Neural crest cell (in vitro differentiated cells): ENCODE results near the gene GMEB2. TPM values are rescaled to one million over a fixed set of nuclear protein-coding genes. Genes with fewer than 3 reads are reported as not detected.

Experiments
- DNase-seq: peaks from one replicate; pipeline ENCODE4 v3.0.0; 2021; ENCODE audit warnings: low read depth, mixed read lengths, low spot score
- H3K27ac Mint-ChIP-seq: one replicate; pipeline ENCODE4 v1.8.0; 2021; ENCODE audit warnings: mild to moderate bottlenecking, mixed read lengths; ENCODE audit not compliant: unreplicated experiment
- H3K27me3 Mint-ChIP-seq: 2 replicates; pipeline ENCODE4 v1.8.0; 2021; ENCODE audit warnings: low read depth, mild to moderate bottlenecking, mixed read lengths
- H3K36me3 Mint-ChIP-seq: 2 replicates; pipeline ENCODE4 v1.8.0; 2021; ENCODE audit warnings: low read depth, mild to moderate bottlenecking, mixed read lengths
- H3K4me1 Mint-ChIP-seq: 2 replicates; pipeline ENCODE4 v1.8.0; 2021; ENCODE audit warnings: mixed read lengths
- H3K4me3 Mint-ChIP-seq: one replicate; pipeline ENCODE4 v1.8.0; 2021; ENCODE audit warnings: mild to moderate bottlenecking, mixed read lengths
- H3K9me3 Mint-ChIP-seq: 2 replicates; pipeline ENCODE4 v1.8.0; 2021; ENCODE audit warnings: mixed read lengths
- CTCF ChIP-seq: fragments of 200-600 bp; sonication (generic); conservative IDR thresholded peaks from 2 replicates; pipeline ENCODE4 v1.5.0; 2021; ENCODE audit warnings: antibody characterized with exemption, mild to moderate bottlenecking
- total RNA-seq: library from RNA; stranded (reverse); gene quantifications from 2 replicates; pipeline ENCODE4 v1.2.1, GENCODE V29; 2021

The GMEB2 gene
- total RNA-seq, 1 donor from 2014 or later = 15.2 TPM

DNA sequence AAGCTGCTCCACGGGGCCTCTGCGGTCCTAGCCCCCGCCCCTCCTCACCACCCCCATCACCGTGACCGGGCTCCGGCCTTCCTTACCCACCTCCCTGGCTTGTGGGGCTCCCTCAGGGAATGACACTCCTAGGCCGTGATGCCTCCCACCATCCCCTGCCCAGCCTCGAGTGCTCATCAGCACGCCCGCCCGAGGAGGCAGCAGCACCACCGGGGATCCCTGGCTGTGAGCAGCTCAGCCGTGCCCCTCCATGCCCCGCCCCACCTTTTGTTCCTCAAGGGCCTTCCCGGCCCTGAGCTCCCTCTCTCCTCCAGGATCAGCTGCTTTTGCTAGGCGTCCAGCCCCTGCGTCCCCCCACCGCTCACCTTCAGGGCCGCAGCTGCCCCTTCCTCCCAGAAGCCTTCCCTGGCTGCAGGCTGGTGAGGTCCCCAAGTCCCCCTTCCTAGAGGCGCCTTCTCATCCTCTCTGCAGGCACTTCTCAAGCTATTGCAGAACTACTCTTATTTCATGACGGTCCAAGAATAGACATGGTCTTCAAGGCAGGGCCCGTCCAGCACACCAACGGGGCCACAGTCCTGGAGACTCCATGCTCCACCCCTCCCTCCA lies 69.9 kb downstream of the GMEB2 start:
- Mint-ChIP-seq H3K4me3 (peak overlapping the region; percentile 66), H3K27ac (no peak overlapping the region), H3K36me3 (peaks cover 3% of the 10 kb centered on the region), H3K27me3 (no peaks in the 10 kb centered on the region), H3K4me1 (peaks cover 5% of the 10 kb centered on the region), H3K9me3 (no peaks in the 10 kb centered on the region)
- TF ChIP-seq CTCF = no peak
- DNase-seq = no peak

GRCh38 chr20:63555661-63556381 lies 71.1 kb downstream of the GMEB2 start:
- no peak for DNase-seq
- Mint-ChIP-seq H3K9me3 (no peaks in the 10 kb centered on the region), H3K27ac (no peak overlapping the region), H3K36me3 (peaks cover 3% of the 10 kb centered on the region), H3K27me3 (peaks cover 4% of the 10 kb centered on the region), H3K4me3 (no peak overlapping the region), H3K4me1 (peaks cover 10% of the 10 kb centered on the region)
- TF ChIP-seq CTCF = no peak

DNA sequence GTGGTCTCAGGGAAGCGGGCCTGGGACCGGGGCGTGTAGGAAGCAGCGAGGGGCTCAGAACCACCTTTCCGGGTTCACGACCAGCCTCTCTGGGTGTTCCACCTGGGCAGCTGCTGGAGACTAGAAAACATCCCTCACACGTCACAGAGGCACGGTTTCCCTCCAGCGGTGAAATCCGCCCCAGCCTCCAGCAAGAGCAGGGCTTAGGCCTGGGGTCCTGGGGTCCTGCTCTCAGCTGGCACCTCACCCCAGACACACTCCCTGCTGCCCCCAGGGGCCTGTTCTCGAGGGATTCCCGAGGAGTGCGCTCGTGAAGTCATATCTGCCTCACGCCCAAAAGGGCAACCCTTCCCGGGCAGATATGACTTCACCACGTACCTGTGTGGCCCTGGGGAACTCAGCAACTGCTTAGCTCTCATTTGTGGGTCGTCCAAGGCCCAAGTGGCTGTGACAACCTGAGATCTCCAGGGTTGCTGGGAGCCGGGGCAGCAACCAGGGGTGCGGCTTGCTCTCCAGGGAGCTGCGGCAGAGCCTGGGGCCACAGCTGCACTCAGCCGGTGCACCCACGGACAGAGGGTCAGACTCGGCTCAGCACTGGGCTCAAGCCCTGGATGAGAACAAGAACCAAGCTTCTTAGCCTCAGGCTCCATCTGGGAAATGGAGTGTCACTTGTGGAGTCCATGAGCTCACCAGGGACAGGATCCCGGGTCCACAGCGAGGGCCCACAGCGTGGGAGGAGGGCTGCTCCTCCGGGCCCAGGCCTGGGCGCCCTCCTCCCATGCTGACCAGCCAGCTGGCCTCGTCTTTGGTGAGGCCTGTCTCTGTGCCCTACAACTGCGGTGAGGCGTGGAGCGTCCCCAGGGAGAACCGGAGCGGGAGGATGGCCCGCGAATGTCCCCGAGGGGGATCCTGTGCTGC lies 72.3 kb downstream of the GMEB2 start:
- Mint-ChIP-seq H3K27ac (no peak overlapping the region), H3K9me3 (no peaks in the 10 kb centered on the region), H3K36me3 (no peaks in the 10 kb centered on the region), H3K4me3 (peak overlapping the region; percentile 75), H3K27me3 (peaks cover 4% of the 10 kb centered on the region), H3K4me1 (peaks cover 10% of the 10 kb centered on the region)
- TF ChIP-seq CTCF = no peak
- DNase-seq = no peak

GRCh38 chr20:63553933-63554290 lies 73.0 kb downstream of the GMEB2 start, which contains the start of gene FNDC11:
Gene FNDC11 (plus strand): TSS chr20:63554159. CDS start chr20:63555664, 1,505 bp downstream.
- Mint-ChIP-seq H3K36me3 (no peaks in the 10 kb centered on the region), H3K4me3 (peak within 1 kb of the TSS; percentile 75), H3K9me3 (no peaks in the 10 kb centered on the region), H3K27ac (no peak within 1 kb of the TSS), H3K4me1 (peaks cover 10% of the 10 kb centered on the region), H3K27me3 (peaks cover 4% of the 10 kb centered on the region)
- TF ChIP-seq CTCF = no peak
- DNase-seq = peak; percentile 55

GRCh38 chr20:63553251-63553932 lies 73.5 kb downstream of the GMEB2 start:
- Mint-ChIP-seq H3K27ac (no peak overlapping the region), H3K4me1 (peaks cover 10% of the 10 kb centered on the region), H3K4me3 (peak overlapping the region; percentile 64), H3K27me3 (peaks cover 4% of the 10 kb centered on the region), H3K36me3 (no peaks in the 10 kb centered on the region), H3K9me3 (no peaks in the 10 kb centered on the region)
- TF ChIP-seq CTCF = no peak
- peak; percentile 80 for DNase-seq
